GM23248 (cell line): Measurements from ENCODE around the gene SUPT20H.

Source experiments
- EZH2 ChIP-seq: fragments of 200-600 bp; sonication (generic); IDR thresholded peaks from 2 replicates; pipeline ENCODE4 v1.6.1; 2018; ENCODE audit warnings: antibody characterized with exemption, mild to moderate bottlenecking; ENCODE audit not compliant: insufficient read depth, poor library complexity, severe bottlenecking
- EZH2phosphoT487 ChIP-seq: fragments of 200-600 bp; sonication (generic); IDR thresholded peaks from 2 replicates; pipeline ENCODE4 v1.6.1; 2018; ENCODE audit warnings: antibody characterized with exemption, moderate library complexity, mild to moderate bottlenecking, low read depth; ENCODE audit not compliant: insufficient read depth

GRCh38 chr13:37076818-37077217 lies 17.3 kb upstream of the SUPT20H start:
- no peak for TF ChIP-seq EZH2
- no peak for TF ChIP-seq EZH2phosphoT487
